Heart left ventricle (tissue), 16 donors: ENCODE measurements around the gene ACSL1. TPM values are rescaled to one million over a fixed set of nuclear protein-coding genes. Genes with fewer than 3 reads are reported as not detected.
A peak's percentile ranks its signal among the peaks of the same experiment; 100 is the strongest.
"Not testable (repeated sequence)": the region's sequence is repeated elsewhere in the genome, so short reads cannot be mapped to it uniquely, and the experiment has no call there.

Experiments used
- ATAC-seq, 4 donors: fragments of 200-7000 bp; cut with Tn5 transposase; one replicate each; pipeline ENCODE4 v1.9.1; 2020 to 2022; ENCODE audit warnings: moderate library complexity in 4 of 4, mild to moderate bottlenecking in 3 of 4, moderate number of reproducible peaks in 1 of 4
- DNase-seq, 5 donors: peaks; one replicate each; pipeline ENCODE4 v3.0.0-alpha.2; 2020
- H3K27ac ChIP-seq, 12 donors: fragments of 200-600 bp; sonication (generic) in 4 of 12; one replicate each; pipeline versions ENCODE4 v1.5.0 to v1.8.0; 2016 to 2022; ENCODE audit warnings: mild to moderate bottlenecking in 2 of 12
- H3K27me3 ChIP-seq, 9 donors: fragments of 200-600 bp; sonication (generic) in 2 of 9; one replicate each; pipeline versions ENCODE4 v1.5.1 to v1.8.0; 2016 to 2022; ENCODE audit warnings: mild to moderate bottlenecking in 3 of 9
- H3K36me3 ChIP-seq, 9 donors: fragments of 200-600 bp; sonication (generic) in 2 of 9; one replicate each; pipeline versions ENCODE4 v1.5.0 to v1.8.0; 2018 to 2022; ENCODE audit warnings: mild to moderate bottlenecking in 2 of 9
- H3K4me1 ChIP-seq, 12 donors: fragments of 200-600 bp; sonication (generic) in 4 of 12; one replicate each; pipeline versions ENCODE4 v1.5.0 to v1.8.0; 2016 to 2022; ENCODE audit warnings: mild to moderate bottlenecking in 3 of 12
- H3K4me3 ChIP-seq, 12 donors: fragments of 200-600 bp; sonication (generic) in 4 of 12; one replicate each; pipeline versions ENCODE4 v1.5.0 to v1.8.0; 2017 to 2022; ENCODE audit warnings: mild to moderate bottlenecking in 9 of 12, moderate library complexity in 4 of 12
- H3K9me3 ChIP-seq, 12 donors: fragments of 200-600 bp; sonication (generic) in 4 of 12; one replicate each; pipeline versions ENCODE4 v1.5.0 to v1.8.0; 2016 to 2022; ENCODE audit warnings: mild to moderate bottlenecking in 1 of 12
- POLR2A ChIP-seq, 2 donors: fragments of 450-650 bp; IDR thresholded peaks; one replicate each; pipeline ENCODE4 v1.6.1; 2017; ENCODE audit warnings: antibody characterized with exemption in 2 of 2, mild to moderate bottlenecking in 2 of 2, moderate library complexity in 2 of 2
- WGBS, 4 donors: extraction: QIAGEN DNeasy Blood & Tissue Kit in 2 of 4; methylation state at CpG; one replicate each; pipeline versions ENCODE4 v1.1.5 to v1.1.7; 2013 to 2018; 5-methylcytosine and 5-hydroxymethylcytosine counted together
- intact Hi-C, 10 donors: fragments of 100-400 bp; cut with DNase I; formaldehyde crosslinking; loops; one replicate each; pipeline versions ENCODE4 v1.11.1 to v1.14.2; 2022
- polyA plus RNA-seq, 2 donors: library from polyadenylated mRNA; stranded (reverse); fragments of 200-250 nt; gene quantifications; one replicate each; pipeline ENCODE4 v1.2.3, GENCODE V29; 2013
- total RNA-seq, 9 donors: library from RNA; depleted of rRNA in 2 of 9; stranded (reverse); fragments of >200 nt in 2 of 9; fragmentation: NEBNext Ultra II Directional in 3 of 9; extraction: Animal tissue kit (Norgen Biotek cat#: 25700) in 3 of 9; gene quantifications; one replicate each; pipeline versions ENCODE4 v1.1.0 to v1.2.4, GENCODE V29; 2016 to 2023
- TF ChIP-seq, protein P1 (sequence below), 12 donors: fragments of 200-600 bp; sonication (generic) in 4 of 12; IDR thresholded peaks; one replicate each; pipeline versions ENCODE4 v1.5.0 to v1.8.0; 2018 to 2022; ENCODE audit warnings: antibody characterized with exemption in 12 of 12, mild to moderate bottlenecking in 5 of 12
- donor health status: ischemic (EF 13 %, LVEDD 7.1; RV severe dilation, severe dysfunction).
- donor health status: healthy with polysubstance abuse.
- donor health status: DM: no; HTN: yes; CAD: no.
- donor health status: DM: no; HTN: no; CAD: no.
- donor health status: ischemic (EF 25% LVEDD 6.9; RV normal size, moderate dysfunction).
- donor health status: ischemic (EF 25% LVEDD 5.7; RV mildly dilated, moderate dysfunction).
- donor health status: healthy.
- donor health status: DM: yes; HTN: yes; CAD: no.
- donor health status: ischemic (EF 35%, LVEDD 5.7; RV mildly dilated, moderate dysfunction).
- donor health status: nonischemic (EF 11% LVEDD 7.7; RV severe dilation, severe dysfunction).
- donor health status: DM: yes; HTN: yes; CAD: no.
- donor health status: PGD.
- donor health status: ischemic (EF 29% LVEDD 5.4; RV normal size, mild dysfunction).
- donor health status: nonischemic (EF 23%, LVEDD 6.1; RV moderate dilation, normal function).

The ACSL1 gene
- total and polyA plus RNA-seq, 11 donors = 171 to 603 (median 266) TPM

DNA sequence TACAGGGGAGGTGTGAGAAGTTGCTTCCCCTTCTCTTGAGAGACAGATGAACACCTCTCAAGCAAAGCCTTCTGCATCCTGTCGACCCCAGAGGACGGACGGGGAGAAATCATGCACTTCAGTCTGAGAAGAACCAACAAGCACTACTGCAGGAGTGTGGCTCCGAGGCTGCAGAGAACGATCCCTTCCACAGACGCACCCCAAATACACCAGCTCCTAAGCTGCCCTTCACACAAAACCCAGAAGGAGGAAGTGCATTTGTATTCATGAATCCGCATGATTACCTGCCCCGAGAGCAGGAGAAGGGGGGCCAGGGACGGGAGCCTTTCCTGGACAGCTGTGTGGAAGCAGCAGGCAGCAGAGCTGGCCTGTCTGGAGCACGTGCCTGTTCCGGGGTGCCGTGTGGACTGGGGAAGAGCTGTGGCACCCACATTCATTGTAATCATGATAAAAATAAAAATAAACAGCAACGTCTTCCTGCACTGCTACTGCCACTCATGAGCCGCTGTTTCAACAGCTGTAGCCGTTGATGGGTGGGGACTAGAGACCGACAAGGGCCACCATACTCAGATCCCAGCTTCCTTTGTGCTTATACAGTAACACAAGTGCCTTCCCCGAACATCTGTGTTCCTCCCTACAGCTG is 42.9 kb downstream of the ACSL1 start:
- Histone ChIP-seq H3K4me3 (no peak overlapping the region), H3K4me1 (peaks cover 0 to 10% (median 0%) of the 10 kb centered on the region in 12 donors), H3K27ac (peak overlapping the region in 1 of 12 donors; percentile 10), H3K27me3 (no peaks in the 10 kb centered on the region), H3K36me3 (peaks cover 0 to 95% (median 81%) of the 10 kb centered on the region in 9 donors), H3K9me3 (no peaks in the 10 kb centered on the region)
- TF ChIP-seq, protein P1, sequence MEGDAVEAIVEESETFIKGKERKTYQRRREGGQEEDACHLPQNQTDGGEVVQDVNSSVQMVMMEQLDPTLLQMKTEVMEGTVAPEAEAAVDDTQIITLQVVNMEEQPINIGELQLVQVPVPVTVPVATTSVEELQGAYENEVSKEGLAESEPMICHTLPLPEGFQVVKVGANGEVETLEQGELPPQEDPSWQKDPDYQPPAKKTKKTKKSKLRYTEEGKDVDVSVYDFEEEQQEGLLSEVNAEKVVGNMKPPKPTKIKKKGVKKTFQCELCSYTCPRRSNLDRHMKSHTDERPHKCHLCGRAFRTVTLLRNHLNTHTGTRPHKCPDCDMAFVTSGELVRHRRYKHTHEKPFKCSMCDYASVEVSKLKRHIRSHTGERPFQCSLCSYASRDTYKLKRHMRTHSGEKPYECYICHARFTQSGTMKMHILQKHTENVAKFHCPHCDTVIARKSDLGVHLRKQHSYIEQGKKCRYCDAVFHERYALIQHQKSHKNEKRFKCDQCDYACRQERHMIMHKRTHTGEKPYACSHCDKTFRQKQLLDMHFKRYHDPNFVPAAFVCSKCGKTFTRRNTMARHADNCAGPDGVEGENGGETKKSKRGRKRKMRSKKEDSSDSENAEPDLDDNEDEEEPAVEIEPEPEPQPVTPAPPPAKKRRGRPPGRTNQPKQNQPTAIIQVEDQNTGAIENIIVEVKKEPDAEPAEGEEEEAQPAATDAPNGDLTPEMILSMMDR (IDR thresholded peaks at IDR 0.05) = no peak
- no peak for TF ChIP-seq POLR2A (IDR thresholded peaks at IDR 0.05)
- peak in 2 of 4 donors; percentile 17 to 39 for ATAC-seq
- no peak for DNase-seq
- WGBS, 4 donors = 58 to 66% (median 62%) methylated on average over 16 to 17 of the region's 17 CpGs
- intact Hi-C loops = no loop called here

DNA sequence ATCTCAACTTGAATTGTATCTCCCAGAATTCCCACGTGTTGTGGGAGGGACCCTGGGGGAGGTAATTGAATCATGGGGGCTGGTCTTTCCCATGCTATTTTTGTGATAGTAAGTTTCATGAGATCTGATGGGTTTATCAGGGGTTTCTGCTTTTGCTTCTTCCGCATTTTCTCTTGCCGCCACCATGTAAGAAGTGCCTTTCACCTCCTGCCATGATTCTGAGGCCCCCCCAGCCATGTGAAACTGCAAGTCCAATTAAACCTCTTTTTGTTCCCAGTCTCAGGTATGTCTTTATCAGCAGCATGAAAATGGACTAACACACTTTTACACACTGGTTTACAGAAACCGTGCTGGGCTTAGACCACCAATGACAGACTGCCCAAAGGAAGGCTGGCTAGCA is 46.6 kb downstream of the ACSL1 start:
- Histone ChIP-seq H3K36me3 (peaks cover 0 to 94% (median 72%) of the 10 kb centered on the region in 9 donors), H3K4me1 (peaks cover 0 to 14% (median 0%) of the 10 kb centered on the region in 12 donors)
- ATAC-seq, H3K9me3 ChIP-seq, intact Hi-C loops, H3K27me3 ChIP-seq, H3K27ac ChIP-seq, DNase-seq, H3K4me3 ChIP-seq: not testable (repeated sequence)
- 93 to 95% (median 94%) methylated on average over 4 of the region's 4 CpGs for WGBS, 4 donors

DNA sequence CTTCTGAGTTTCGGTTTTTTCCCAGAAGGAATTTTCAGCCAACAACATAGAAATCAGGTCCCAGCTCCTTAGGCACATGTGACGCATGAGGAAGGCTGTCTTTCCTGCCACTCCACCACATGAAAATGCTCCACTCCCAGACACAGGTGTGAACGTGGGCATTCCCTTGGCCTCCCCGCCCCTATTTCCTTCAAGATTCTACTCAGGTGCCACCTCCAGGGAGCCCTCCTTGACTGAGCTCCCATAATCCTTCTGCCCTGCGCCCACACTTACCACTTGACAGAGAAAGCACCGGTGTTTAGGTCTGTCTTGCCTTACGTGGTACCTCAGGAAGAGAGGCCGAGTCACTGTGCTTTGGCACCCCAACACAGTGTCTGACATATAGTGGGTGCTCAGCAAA is 47.4 kb downstream of the ACSL1 start:
- Histone ChIP-seq H3K9me3 (no peaks in the 10 kb centered on the region), H3K4me1 (peaks cover 0 to 14% (median 0%) of the 10 kb centered on the region in 12 donors), H3K36me3 (peaks cover 0 to 94% (median 72%) of the 10 kb centered on the region in 9 donors), H3K27me3 (no peaks in the 10 kb centered on the region), H3K27ac (no peak overlapping the region), H3K4me3 (no peak overlapping the region)
- intact Hi-C loops = no loop called here
- WGBS, 4 donors = 83 to 87% (median 85%) methylated on average over 8 of the region's 8 CpGs
- TF ChIP-seq, protein P1 (IDR thresholded peaks at IDR 0.05) = no peak
- TF ChIP-seq POLR2A (IDR thresholded peaks at IDR 0.05) = no peak
- no peak for DNase-seq
- no peak for ATAC-seq

DNA sequence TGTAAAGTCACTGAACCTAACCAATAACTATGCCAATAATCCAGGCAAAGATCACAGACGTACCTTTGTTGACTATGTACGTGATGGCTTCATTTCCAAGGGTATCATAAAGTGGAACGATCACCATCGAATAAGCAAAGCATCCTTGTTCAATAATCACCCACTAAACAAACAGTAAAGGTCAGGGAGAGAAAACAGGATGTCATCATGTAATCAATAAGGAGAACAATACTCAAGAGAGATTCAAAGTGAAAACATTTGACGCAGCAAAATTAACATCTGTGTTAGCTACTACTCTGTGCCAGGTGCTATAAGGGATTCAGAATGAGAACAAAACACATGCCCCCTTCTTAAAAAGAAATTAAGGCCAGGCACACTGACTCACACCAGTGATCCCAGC is 48.9 kb downstream of the ACSL1 start:
- Histone ChIP-seq H3K27ac (peak overlapping the region in 2 of 12 donors; percentile 22 to 24), H3K9me3 (no peaks in the 10 kb centered on the region), H3K27me3 (no peaks in the 10 kb centered on the region), H3K36me3 (peaks cover 3 to 94% (median 74%) of the 10 kb centered on the region in 9 donors), H3K4me1 (peaks cover 0 to 14% (median 0%) of the 10 kb centered on the region in 12 donors), H3K4me3 (no peak overlapping the region)
- DNase-seq = no peak
- no peak for ATAC-seq
- TF ChIP-seq, protein P1 (IDR thresholded peaks at IDR 0.05) = no peak
- TF ChIP-seq POLR2A (IDR thresholded peaks at IDR 0.05) = no peak
- 89 to 96% (median 94%) methylated on average over 5 of the region's 5 CpGs for WGBS, 4 donors
- intact Hi-C loops = no loop called here
